ENCODE measurements around the gene CRYL1.

Gene CRYL1

DNA sequence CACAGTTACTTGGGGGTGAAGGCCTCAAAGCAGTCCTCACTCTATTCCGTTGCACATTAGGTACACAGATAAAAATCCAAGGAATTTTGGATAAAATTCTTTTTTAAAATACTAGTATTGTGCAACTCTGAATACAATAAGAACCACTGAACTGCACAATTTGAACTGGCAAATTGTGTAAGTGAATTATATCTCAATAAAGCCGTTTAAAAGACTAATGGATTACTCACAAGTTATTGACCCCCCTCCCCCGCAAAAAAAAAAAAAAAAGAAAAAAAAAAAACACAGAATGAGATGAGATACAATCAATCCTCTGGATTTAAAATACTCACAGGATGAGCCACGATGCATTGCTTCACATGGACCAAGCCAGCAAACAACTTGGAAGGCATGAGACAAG is 86.4 kb downstream of the CRYL1 start:
- TF ChIP-seq FOXP2 (optimal IDR thresholded peaks at IDR 0.05; ENCODE audit: borderline replicate concordance, extremely low read depth, extremely low read length, insufficient read depth): no peak
- no peak for TF ChIP-seq POLR2AphosphoS5 (IDR thresholded peaks at IDR 0.05; ENCODE audit: low read depth, low read length)
- TF ChIP-seq SIN3A (IDR thresholded peaks at IDR 0.05; ENCODE audit: borderline replicate concordance, insufficient read depth, low read length): no peak
- TF ChIP-seq, protein P1, sequence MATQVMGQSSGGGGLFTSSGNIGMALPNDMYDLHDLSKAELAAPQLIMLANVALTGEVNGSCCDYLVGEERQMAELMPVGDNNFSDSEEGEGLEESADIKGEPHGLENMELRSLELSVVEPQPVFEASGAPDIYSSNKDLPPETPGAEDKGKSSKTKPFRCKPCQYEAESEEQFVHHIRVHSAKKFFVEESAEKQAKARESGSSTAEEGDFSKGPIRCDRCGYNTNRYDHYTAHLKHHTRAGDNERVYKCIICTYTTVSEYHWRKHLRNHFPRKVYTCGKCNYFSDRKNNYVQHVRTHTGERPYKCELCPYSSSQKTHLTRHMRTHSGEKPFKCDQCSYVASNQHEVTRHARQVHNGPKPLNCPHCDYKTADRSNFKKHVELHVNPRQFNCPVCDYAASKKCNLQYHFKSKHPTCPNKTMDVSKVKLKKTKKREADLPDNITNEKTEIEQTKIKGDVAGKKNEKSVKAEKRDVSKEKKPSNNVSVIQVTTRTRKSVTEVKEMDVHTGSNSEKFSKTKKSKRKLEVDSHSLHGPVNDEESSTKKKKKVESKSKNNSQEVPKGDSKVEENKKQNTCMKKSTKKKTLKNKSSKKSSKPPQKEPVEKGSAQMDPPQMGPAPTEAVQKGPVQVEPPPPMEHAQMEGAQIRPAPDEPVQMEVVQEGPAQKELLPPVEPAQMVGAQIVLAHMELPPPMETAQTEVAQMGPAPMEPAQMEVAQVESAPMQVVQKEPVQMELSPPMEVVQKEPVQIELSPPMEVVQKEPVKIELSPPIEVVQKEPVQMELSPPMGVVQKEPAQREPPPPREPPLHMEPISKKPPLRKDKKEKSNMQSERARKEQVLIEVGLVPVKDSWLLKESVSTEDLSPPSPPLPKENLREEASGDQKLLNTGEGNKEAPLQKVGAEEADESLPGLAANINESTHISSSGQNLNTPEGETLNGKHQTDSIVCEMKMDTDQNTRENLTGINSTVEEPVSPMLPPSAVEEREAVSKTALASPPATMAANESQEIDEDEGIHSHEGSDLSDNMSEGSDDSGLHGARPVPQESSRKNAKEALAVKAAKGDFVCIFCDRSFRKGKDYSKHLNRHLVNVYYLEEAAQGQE (IDR thresholded peaks at IDR 0.05; ENCODE audit: insufficient read depth in 1 of 2, low read depth in 2 of 2, low read length in 2 of 2): no peak

DNA sequence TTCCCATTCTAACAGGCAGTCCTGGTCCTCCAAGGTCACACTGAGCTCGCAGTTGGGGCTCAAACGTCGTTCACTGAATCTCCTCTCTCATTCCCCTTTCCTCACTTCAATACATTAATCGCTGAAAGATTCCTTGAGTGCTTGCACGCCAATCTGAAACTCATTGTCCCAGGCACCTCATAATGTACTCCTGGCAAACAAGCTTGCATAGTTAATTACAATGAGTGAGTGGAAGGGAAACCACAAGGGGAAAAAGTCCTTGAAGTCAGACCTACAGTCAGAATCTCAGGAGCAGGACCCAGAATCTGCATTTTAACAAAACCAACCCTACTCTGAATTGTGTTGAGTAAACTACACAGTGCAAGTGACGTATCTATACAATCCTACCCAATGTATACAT is 86.9 kb downstream of the CRYL1 start:
- TF ChIP-seq FOXP2 (optimal IDR thresholded peaks at IDR 0.05; ENCODE audit: borderline replicate concordance, extremely low read depth, extremely low read length, insufficient read depth) (no peak), SIN3A (IDR thresholded peaks at IDR 0.05; ENCODE audit: borderline replicate concordance, insufficient read depth, low read length) (no peak), TAF1 (IDR thresholded peaks at IDR 0.05; ENCODE audit: borderline replicate concordance, insufficient read depth, low read length) (no peak), POLR2AphosphoS5 (IDR thresholded peaks at IDR 0.05; ENCODE audit: low read depth, low read length) (no peak)
- TF ChIP-seq, protein P1 (IDR thresholded peaks at IDR 0.05; ENCODE audit: insufficient read depth in 1 of 2, low read depth in 2 of 2, low read length in 2 of 2): no peak

DNA sequence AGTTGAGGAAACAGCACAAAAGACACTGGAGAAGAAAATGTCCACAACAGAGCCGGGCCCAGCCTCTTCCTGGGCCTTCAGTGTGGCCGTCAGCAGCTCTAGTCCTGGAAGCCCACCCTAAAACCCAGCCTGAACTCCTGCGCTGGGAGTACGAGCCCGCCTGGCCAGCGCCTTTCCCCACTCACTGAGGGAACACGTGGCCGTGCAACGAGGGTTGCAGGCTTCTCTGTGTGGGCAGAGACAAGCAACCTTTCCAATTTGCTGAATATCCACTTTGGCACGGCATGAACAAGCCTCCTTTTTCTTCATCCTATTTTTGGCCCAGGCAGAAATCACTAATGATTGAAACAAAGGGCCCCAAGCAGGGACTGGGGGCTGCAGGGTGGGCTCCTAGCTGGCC is 89.2 kb downstream of the CRYL1 start:
- TF ChIP-seq POLR2AphosphoS5 (IDR thresholded peaks at IDR 0.05; ENCODE audit: low read depth, low read length): no peak
- no peak for TF ChIP-seq SIN3A (IDR thresholded peaks at IDR 0.05; ENCODE audit: borderline replicate concordance, insufficient read depth, low read length)
- TF ChIP-seq FOXP2 (optimal IDR thresholded peaks at IDR 0.05; ENCODE audit: borderline replicate concordance, extremely low read depth, extremely low read length, insufficient read depth): no peak
- TF ChIP-seq, protein P1 (IDR thresholded peaks at IDR 0.05; ENCODE audit: insufficient read depth in 1 of 2, low read depth in 2 of 2, low read length in 2 of 2): no peak
- no peak for TF ChIP-seq TAF1 (IDR thresholded peaks at IDR 0.05; ENCODE audit: borderline replicate concordance, insufficient read depth, low read length)

DNA sequence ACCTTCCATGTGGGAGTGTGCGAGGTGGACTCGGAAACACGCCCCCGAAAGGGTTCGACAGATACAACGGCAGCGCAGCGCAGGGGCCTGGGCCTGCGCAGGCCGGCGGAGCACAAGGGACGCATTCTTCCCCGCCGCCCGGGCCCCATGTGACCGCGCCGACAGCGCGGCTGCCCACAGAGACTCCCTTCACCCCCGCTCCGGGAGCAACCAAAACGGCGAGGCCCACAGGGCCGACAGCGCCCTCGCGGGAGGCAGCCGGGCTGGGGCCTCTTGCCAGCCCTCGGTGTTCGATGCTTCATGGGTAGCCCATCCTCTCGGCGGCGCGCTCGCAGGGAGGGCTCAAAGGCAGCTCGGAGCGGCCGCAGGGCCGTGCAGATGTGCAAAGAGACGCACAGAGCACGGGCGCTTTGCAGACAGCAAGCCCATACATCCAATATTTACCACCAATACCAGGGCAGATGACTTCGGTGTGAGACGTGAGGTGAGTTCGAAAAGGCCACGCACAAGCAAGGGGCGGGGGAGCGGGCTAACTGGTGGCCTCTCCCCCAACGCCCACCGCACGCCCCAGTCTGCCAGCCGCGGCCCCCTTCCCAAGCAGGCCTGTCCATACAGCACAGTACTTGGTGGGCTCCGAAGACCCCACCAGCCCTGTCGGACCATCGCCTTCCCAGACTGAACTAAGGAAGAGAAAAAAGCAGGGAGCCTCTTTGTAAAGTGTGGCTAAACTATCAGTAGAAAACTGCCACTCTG is 89.9 kb downstream of the CRYL1 start:
- TF ChIP-seq, protein P1 (IDR thresholded peaks at IDR 0.05; ENCODE audit: insufficient read depth in 1 of 2, low read depth in 2 of 2, low read length in 2 of 2): no peak
